ENCODE measurements around the gene BMI1. TPM values are rescaled to one million over a fixed set of nuclear protein-coding genes. Genes with fewer than 3 reads are reported as not detected.

BMI1 gene
- total RNA-seq, 1 experiment from 2014 or later = 3.4 TPM

GRCh38 chr10:22372917-22373316 lies 52.0 kb downstream of the BMI1 start (continued):
- TF ChIP-seq ZNF532 (CRISPR knock-in tag; IDR thresholded peaks at IDR 0.05; ENCODE audit: borderline replicate concordance) = no peak
- TF ChIP-seq ATF1 (CRISPR knock-in tag; IDR thresholded peaks at IDR 0.05) = no peak
- TF ChIP-seq ZBTB21 (CRISPR knock-in tag; IDR thresholded peaks at IDR 0.05; ENCODE audit: borderline replicate concordance) = no peak
- no peak for TF ChIP-seq CREB1 (CRISPR knock-in tag; IDR thresholded peaks at IDR 0.05)
- no peak for TF ChIP-seq USF1 (CRISPR knock-in tag; IDR thresholded peaks at IDR 0.05)

- Mint-ChIP-seq H3K36me3 (no peaks in the 10 kb centered on the region), H3K27me3 (ENCODE audit: low read depth) (no peaks in the 10 kb centered on the region), H3K9me3 (no peaks in the 10 kb centered on the region), H3K4me1 (peaks cover 10% of the 10 kb centered on the region), H3K4me3 (no peak overlapping the region), H3K27ac (no peak overlapping the region)
- ChIA-PET CTCF (interaction anchor here (0.6 kb wide), 1 partner anchor 131 kb away, joined by 3 read pairs; no protein-coding TSS in a partner anchor), POLR2A (interaction anchor here (0.7 kb wide), 1 partner anchor 19 kb away, joined by 4 read pairs; no protein-coding TSS in a partner anchor)
- TF ChIP-seq TCF7 (CRISPR knock-in tag; IDR thresholded peaks at IDR 0.05; ENCODE audit: low read depth) (no peak), FOXK1 (CRISPR knock-in tag; IDR thresholded peaks at IDR 0.05) (no peak), CDX4 (CRISPR knock-in tag; IDR thresholded peaks at IDR 0.05; ENCODE audit: borderline replicate concordance) (no peak), ZNF263 (CRISPR knock-in tag; IDR thresholded peaks at IDR 0.05; ENCODE audit: low read depth) (no peak), ATF1 (CRISPR knock-in tag; IDR thresholded peaks at IDR 0.05) (no peak)
- DNase-seq (ENCODE audit: low spot score) = no peak
- ATAC-seq = no peak
Measured at GRCh38 chr10:22374489-22375126, 53.7 kb downstream of the BMI1 start.

GRCh38 chr10:22379059-22379458 lies 58.2 kb downstream of the BMI1 start:
- no peak for TF ChIP-seq NFATC4 (CRISPR knock-in tag; IDR thresholded peaks at IDR 0.05)
- TF ChIP-seq MXD4 (CRISPR knock-in tag; IDR thresholded peaks at IDR 0.05; ENCODE audit: borderline replicate concordance) = no peak
- TF ChIP-seq GABPB1 (CRISPR knock-in tag; IDR thresholded peaks at IDR 0.05) = no peak
- H3K27me3 Mint-ChIP-seq (ENCODE audit: low read depth) = no peaks in the 10 kb centered on the region
- ATAC-seq = peak; percentile 50
- CTCF ChIA-PET = no interaction called here
- no peak overlapping the region for H3K27ac Mint-ChIP-seq
- DNase-seq (ENCODE audit: low spot score) = no peak
- no peaks in the 10 kb centered on the region for H3K36me3 Mint-ChIP-seq
- H3K9me3 Mint-ChIP-seq = no peaks in the 10 kb centered on the region
- no peak overlapping the region for H3K4me3 Mint-ChIP-seq
- POLR2A ChIA-PET = no interaction called here
- peaks cover 10% of the 10 kb centered on the region for H3K4me1 Mint-ChIP-seq

Other genes with a start within 250 kb of the BMI1 start
- gene EBLN1, start 103.1 kb upstream of the BMI1 start, total RNA-seq (2021) = not detected in 3 replicates
- 2.6 to 3.6 TPM (median 3.5 TPM) in 3 replicates for gene COMMD3, start 4.7 kb upstream of the BMI1 start, total RNA-seq (2021)
- gene SPAG6, start 24.4 kb downstream of the BMI1 start, total RNA-seq (2021) = 0.30 to 0.74 TPM in 2 of 3 replicates, not detected in the other